HT-29 (cell line): ENCODE data around the gene TUBA3D. TPM values are rescaled to one million over a fixed set of nuclear protein-coding genes. Genes with fewer than 3 reads are reported as not detected.
"Not testable (repeated sequence)": the region's sequence is repeated elsewhere in the genome, so short reads cannot be mapped to it uniquely, and the experiment has no call there.

ENCODE experiments used
- DNase-seq: peaks from one replicate; pipeline ENCODE4 v3.0.0-alpha.2; 2015; ENCODE audit warnings: low spot score
- total RNA-seq: library from RNA; depleted of rRNA; stranded (reverse); fragments of >200 nt; shearing (Covaris generic); gene quantifications from 2 replicates; pipeline ENCODE4 v1.2.3, GENCODE V29; 2014; rRNA removed

TUBA3D gene
- total RNA-seq: not detected in 2 replicates

- DNase-seq: no peak
Measured at GRCh38 chr2:131475831-131476230, at the start of gene TUBA3D. TUBA3D (plus strand) TSS chr2:131476119; CDS start chr2:131476200, 81 bp downstream.

GRCh38 chr2:131426727-131427126 lies 49.2 kb upstream of the TUBA3D start:
- no peak for DNase-seq

- no peak for DNase-seq
Measured at GRCh38 chr2:131431336-131431735, 44.6 kb upstream of the TUBA3D start.

GRCh38 chr2:131440742-131441468 lies 35.0 kb upstream of the TUBA3D start:
- DNase-seq: not testable (repeated sequence)

- not testable (repeated sequence) for DNase-seq
Measured at GRCh38 chr2:131444736-131445514, 31.0 kb upstream of the TUBA3D start.

GRCh38 chr2:131445515-131445797 lies 30.5 kb upstream of the TUBA3D start:
- not testable (repeated sequence) for DNase-seq

GRCh38 chr2:131445896-131446295 lies 30.0 kb upstream of the TUBA3D start:
- DNase-seq: no peak

- not testable (repeated sequence) for DNase-seq
Measured at GRCh38 chr2:131447981-131448380, 27.9 kb upstream of the TUBA3D start.

GRCh38 chr2:131451265-131451949 lies 24.5 kb upstream of the TUBA3D start:
- DNase-seq: not testable (repeated sequence)

GRCh38 chr2:131454914-131455313 lies 21.0 kb upstream of the TUBA3D start:
- DNase-seq: not testable (repeated sequence)

- DNase-seq: not testable (repeated sequence)
Measured at GRCh38 chr2:131467722-131468121, 8.2 kb upstream of the TUBA3D start.

- DNase-seq: not testable (repeated sequence)
Measured at GRCh38 chr2:131470944-131471343, 5.0 kb upstream of the TUBA3D start.

- not testable (repeated sequence) for DNase-seq
Measured at GRCh38 chr2:131471624-131472023, 4.3 kb upstream of the TUBA3D start.

- DNase-seq: not testable (repeated sequence)
Measured at GRCh38 chr2:131473266-131473665, 2.7 kb upstream of the TUBA3D start.

GRCh38 chr2:131476363-131476762 lies 444 bp downstream of the TUBA3D start:
- DNase-seq: not testable (repeated sequence)

- not testable (repeated sequence) for DNase-seq
Measured at GRCh38 chr2:131477227-131477626, 1.3 kb downstream of the TUBA3D start.

- not testable (repeated sequence) for DNase-seq
Measured at GRCh38 chr2:131478074-131478849, 2.3 kb downstream of the TUBA3D start.

GRCh38 chr2:131478850-131479461 lies 3.0 kb downstream of the TUBA3D start:
- DNase-seq: not testable (repeated sequence)

- DNase-seq: not testable (repeated sequence)
Measured at GRCh38 chr2:131480351-131480750, 4.4 kb downstream of the TUBA3D start.

- DNase-seq: not testable (repeated sequence)
Measured at GRCh38 chr2:131482506-131483155, 6.7 kb downstream of the TUBA3D start.
